OCI-LY1 (cell line): ENCODE measurements around the gene KCNB1.

Experiments used
- H2AFZ ChIP-seq: fragments of 200-600 bp; sonication (generic), shearing (Covaris generic); 2 replicates; pipeline ENCODE4 v1.6.0; 2014; ENCODE audit warnings: antibody characterized with exemption, mild to moderate bottlenecking, low read length
- H3F3A ChIP-seq: fragments of 200-600 bp; sonication (generic), shearing (Covaris generic); 2 replicates; pipeline ENCODE4 v1.6.0; 2014; ENCODE audit warnings: mild to moderate bottlenecking, antibody characterized with exemption, low read length, moderate library complexity; ENCODE audit not compliant: insufficient read depth
- H3K27ac ChIP-seq: fragments of 200-600 bp; sonication (generic); 2 replicates; pipeline ENCODE4 v1.5.1; 2014; ENCODE audit warnings: low read length, mixed run types, mild to moderate bottlenecking, low read depth; ENCODE audit not compliant: poor library complexity, severe bottlenecking
- H3K27me3 ChIP-seq: fragments of 200-600 bp; sonication (generic); 2 replicates; pipeline ENCODE4 v1.6.0; 2014; ENCODE audit warnings: antibody characterized with exemption, mild to moderate bottlenecking, low read length, moderate library complexity; ENCODE audit not compliant: insufficient read depth
- H3K36me3 ChIP-seq: fragments of 200-600 bp; sonication (generic); 2 replicates; pipeline ENCODE4 v1.6.1; 2014; ENCODE audit warnings: mild to moderate bottlenecking, antibody characterized with exemption, low read length, moderate library complexity, mixed read lengths; ENCODE audit not compliant: insufficient read depth
- H3K4me1 ChIP-seq: fragments of 200-600 bp; sonication (generic); 2 replicates; pipeline ENCODE4 v1.5.1; 2014; ENCODE audit warnings: mild to moderate bottlenecking, low read length, moderate library complexity; ENCODE audit not compliant: insufficient read depth, severe bottlenecking
- H3K4me2 ChIP-seq: fragments of 200-600 bp; sonication (generic), shearing (Covaris generic); 2 replicates; pipeline ENCODE4 v1.6.1; 2014; ENCODE audit warnings: low read length
- H3K4me3 ChIP-seq: fragments of 200-600 bp; sonication (generic); 2 replicates; pipeline ENCODE4 v1.5.1; 2014; ENCODE audit warnings: low read length, low read depth, mild to moderate bottlenecking, mixed read lengths; ENCODE audit not compliant: poor library complexity, severe bottlenecking
- H3K79me2 ChIP-seq: fragments of 200-600 bp; shearing (Covaris generic); 2 replicates; pipeline ENCODE4 v1.6.1; 2016; ENCODE audit warnings: mixed run types, low read length, mixed read lengths; ENCODE audit not compliant: insufficient read depth
- H3K9ac ChIP-seq: fragments of 200-600 bp; sonication (generic), shearing (Covaris generic); 2 replicates; pipeline ENCODE4 v1.6.1; 2014; ENCODE audit warnings: mild to moderate bottlenecking, low read length, mixed read lengths
- H3K9me2 ChIP-seq: fragments of 200-600 bp; sonication (generic), shearing (Covaris generic); 2 replicates; pipeline ENCODE4 v1.6.1; 2014; ENCODE audit warnings: low read depth, mild to moderate bottlenecking, low read length, mixed read lengths
- H3K9me3 ChIP-seq: fragments of 200-600 bp; shearing (Covaris generic); 2 replicates; pipeline ENCODE4 v1.6.1; 2014; ENCODE audit warnings: low read length, mixed read lengths
- H4K20me1 ChIP-seq: fragments of 200-600 bp; sonication (generic), shearing (Covaris generic); 2 replicates; pipeline ENCODE4 v1.6.0; 2016; ENCODE audit warnings: mild to moderate bottlenecking, low read length; ENCODE audit not compliant: insufficient read depth
- CTCF ChIP-seq: fragments of 200-600 bp; sonication (generic), shearing (Covaris generic); IDR thresholded peaks from 2 replicates; pipeline ENCODE4 v1.5.1; 2017; ENCODE audit warnings: mild to moderate bottlenecking, antibody characterized with exemption, low read length, moderate library complexity, mixed read lengths
- EZH2 ChIP-seq: fragments of 200-600 bp; sonication (generic), shearing (Covaris generic); IDR thresholded peaks from 2 replicates; pipeline ENCODE4 v1.8.0; 2017; ENCODE audit warnings: borderline replicate concordance, mixed run types, mild to moderate bottlenecking, antibody characterized with exemption, low read length, moderate library complexity, mixed read lengths

Gene KCNB1

GRCh38 chr20:49403012-49403411 is 79.5 kb downstream of the KCNB1 start:
- Histone ChIP-seq H3K79me2 (no peaks in the 10 kb centered on the region), H3K4me2 (no peak overlapping the region), H2AFZ (no peak overlapping the region), H3K9ac (no peak overlapping the region), H3K4me3 (no peak overlapping the region), H3K9me3 (no peaks in the 10 kb centered on the region), H3K27me3 (0 out of 2 replicates have a peak, but pooled peaks cover 3% of the 10 kb centered on the region), H3K36me3 (no peaks in the 10 kb centered on the region), H4K20me1 (no peaks in the 10 kb centered on the region), H3K9me2 (no peaks in the 10 kb centered on the region), H3K4me1 (no peaks in the 10 kb centered on the region), H3K27ac (no peak overlapping the region), H3F3A (no peaks in the 10 kb centered on the region)
- no peak for TF ChIP-seq CTCF
- TF ChIP-seq EZH2: no peak

- no peaks in the 10 kb centered on the region for H3K9me2 ChIP-seq
- H3K27me3 ChIP-seq: 0 out of 2 replicates have a peak, but pooled peaks cover 3% of the 10 kb centered on the region
- no peak overlapping the region for H3K9ac ChIP-seq
- H3F3A ChIP-seq: no peaks in the 10 kb centered on the region
- H3K4me3 ChIP-seq: no peak overlapping the region
- no peaks in the 10 kb centered on the region for H3K9me3 ChIP-seq
- H3K4me1 ChIP-seq: no peaks in the 10 kb centered on the region
- H3K36me3 ChIP-seq: no peaks in the 10 kb centered on the region
- H3K4me2 ChIP-seq: no peak overlapping the region
- no peaks in the 10 kb centered on the region for H4K20me1 ChIP-seq
- H2AFZ ChIP-seq: no peak overlapping the region
- H3K27ac ChIP-seq: no peak overlapping the region
- TF ChIP-seq EZH2: no peak
- no peak for TF ChIP-seq CTCF
- H3K79me2 ChIP-seq: no peaks in the 10 kb centered on the region
Observed at GRCh38 chr20:49400904-49401303, 81.6 kb downstream of the KCNB1 start.

- H3K27me3 ChIP-seq: 0 out of 2 replicates have a peak, but pooled peaks cover 3% of the 10 kb centered on the region
- no peaks in the 10 kb centered on the region for H3K9me3 ChIP-seq
- H3K4me2 ChIP-seq: no peak overlapping the region
- H4K20me1 ChIP-seq: no peaks in the 10 kb centered on the region
- H3F3A ChIP-seq: no peaks in the 10 kb centered on the region
- no peaks in the 10 kb centered on the region for H3K4me1 ChIP-seq
- no peak overlapping the region for H3K4me3 ChIP-seq
- no peak overlapping the region for H2AFZ ChIP-seq
- no peak overlapping the region for H3K9ac ChIP-seq
- TF ChIP-seq EZH2 (no peak), CTCF (no peak)
- H3K79me2 ChIP-seq: no peaks in the 10 kb centered on the region
- H3K27ac ChIP-seq: no peak overlapping the region
- H3K36me3 ChIP-seq: no peaks in the 10 kb centered on the region
- H3K9me2 ChIP-seq: no peaks in the 10 kb centered on the region
Observed at GRCh38 chr20:49400410-49400809, 82.1 kb downstream of the KCNB1 start.
